Thyroid gland (tissue), 4 donors: Measurements from ENCODE around the gene ABCC1. TPM values are rescaled to one million over a fixed set of nuclear protein-coding genes. Genes with fewer than 3 reads are reported as not detected.

Experiments used
- DNase-seq, 2 donors: peaks; one replicate each; pipeline ENCODE4 v3.0.0-alpha.2; 2019
- H3K27ac ChIP-seq, 3 donors: fragments of 200-600 bp; sonication (generic); 1 replicate in 2 of 3; 2 replicates in 1 of 3; pipeline ENCODE4 v1.5.1; 2016 to 2019; ENCODE audit warnings: mild to moderate bottlenecking in 1 of 3, moderate library complexity in 1 of 3
- H3K27me3 ChIP-seq: fragments of 200-600 bp; sonication (generic); one replicate; pipeline ENCODE4 v1.5.1; 2019
- H3K36me3 ChIP-seq, 2 donors: fragments of 200-600 bp; sonication (generic); one replicate each; pipeline ENCODE4 v1.5.1; 2016 to 2019
- H3K4me1 ChIP-seq, 2 donors: fragments of 200-600 bp; sonication (generic); one replicate each; pipeline ENCODE4 v1.5.1; 2017 to 2019
- H3K4me3 ChIP-seq, 3 donors: fragments of 200-600 bp; sonication (generic); replicated peaks in 1 of 3; 1 replicate in 2 of 3; 2 replicates in 1 of 3; pipeline ENCODE4 v1.5.1; 2016; ENCODE audit warnings: mild to moderate bottlenecking in 1 of 3
- H3K9me3 ChIP-seq: fragments of 200-600 bp; sonication (generic); one replicate; pipeline ENCODE4 v1.5.1; 2017
- CTCF ChIP-seq, 6 experiments: fragments of 200-600 bp in 3 of 6; fragments of 450-650 bp in 3 of 6; sonication (generic) in 3 of 6; IDR thresholded peaks; one replicate each; pipeline ENCODE4 v1.5.1; 2016 to 2019; ENCODE audit warnings: antibody characterized with exemption in 6 of 6, mild to moderate bottlenecking in 2 of 6, inconsistent platforms in 1 of 6, moderate library complexity in 1 of 6
- POLR2A ChIP-seq, 2 donors: fragments of 450-650 bp; IDR thresholded peaks; one replicate each; pipeline ENCODE4 v1.6.1; 2017; ENCODE audit warnings: antibody characterized with exemption in 2 of 2, mild to moderate bottlenecking in 2 of 2, moderate library complexity in 1 of 2
- WGBS, 2 donors: methylation state at CpG; one replicate each; pipeline ENCODE4 v1.1.5; 2017; 5-methylcytosine and 5-hydroxymethylcytosine counted together
- intact Hi-C: fragments of 100-400 bp; cut with DNase I; formaldehyde crosslinking; loops from one replicate; pipeline ENCODE4 v1.15.1; 2023
- total RNA-seq, 4 donors: library from RNA; depleted of rRNA; stranded (reverse); fragments of >200 nt; gene quantifications; one replicate each; pipeline ENCODE4 v1.2.3, GENCODE V29; 2016

ABCC1 gene
- total RNA-seq, 4 donors from 2014 or later: 42.7 to 76.7 (median 70.1) TPM

GRCh38 chr16:16095646-16096045 is 146.2 kb downstream of the ABCC1 start:
- Histone ChIP-seq H3K36me3 (peaks cover 3 to 5% of the 10 kb centered on the region in 2 donors), H3K27me3 (no peaks in the 10 kb centered on the region), H3K4me3 (no peak overlapping the region), H3K4me1 (peaks cover 61 to 73% of the 10 kb centered on the region in 2 donors), H3K9me3 (no peaks in the 10 kb centered on the region), H3K27ac (peak overlapping the region; percentile 79 to 90 (median 88))
- intact Hi-C loops: no loop called here
- DNase-seq: peak in 1 of 2 donors; percentile 21
- TF ChIP-seq CTCF (IDR thresholded peaks at IDR 0.05): no peak
- no peak for TF ChIP-seq POLR2A (IDR thresholded peaks at IDR 0.05)
- 90 to 91% methylated on average over 8 of the region's 8 CpGs for WGBS, 2 donors

DNA sequence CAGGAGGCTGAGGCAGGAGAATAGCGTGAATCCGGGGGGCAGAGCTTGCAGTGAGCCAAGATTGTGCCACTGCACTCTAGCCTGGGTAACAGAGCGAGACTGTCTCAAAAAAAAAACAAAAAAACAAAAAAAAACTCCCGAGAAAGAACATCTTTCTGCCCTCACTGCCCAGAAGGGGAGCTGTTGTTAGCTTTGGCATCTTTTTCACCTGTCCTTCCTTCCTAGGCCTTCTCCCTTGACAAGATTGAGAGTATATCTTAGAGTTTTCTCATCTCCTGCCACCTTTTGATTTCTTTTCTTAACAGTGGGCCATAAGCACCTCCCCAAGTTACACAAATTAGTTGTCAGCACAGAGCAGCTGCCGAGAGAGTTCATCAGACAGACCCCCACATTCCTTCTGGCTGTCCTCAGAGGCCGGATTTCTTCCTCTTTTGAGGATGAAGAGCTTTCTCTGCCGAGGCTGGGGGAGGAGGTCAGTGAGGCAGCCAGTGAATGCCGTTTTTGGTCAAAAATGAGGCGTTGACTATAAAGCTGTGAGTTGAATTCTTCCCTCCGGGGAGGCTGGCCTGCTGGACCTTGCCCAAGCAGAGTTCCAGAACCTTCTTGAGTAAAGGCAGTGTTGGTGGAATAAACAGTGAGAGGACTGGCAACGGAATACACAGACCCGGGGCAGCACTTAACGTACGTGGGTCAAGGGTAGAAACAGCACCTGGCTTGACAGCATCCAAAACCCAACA is 146.9 kb downstream of the ABCC1 start:
- TF ChIP-seq POLR2A (IDR thresholded peaks at IDR 0.05) (no peak), CTCF (IDR thresholded peaks at IDR 0.05) (peak in 5 of 6 experiments; percentile 22 to 68 (median 45))
- DNase-seq: peak; percentile 76 to 85
- no peaks in the 10 kb centered on the region for H3K27me3 ChIP-seq
- no peak overlapping the region for H3K4me3 ChIP-seq
- 20 to 34% methylated on average over 14 of the region's 14 CpGs for WGBS, 2 donors
- intact Hi-C loops: no loop called here
- H3K4me1 ChIP-seq: peaks cover 61 to 73% of the 10 kb centered on the region in 2 donors
- H3K9me3 ChIP-seq: no peaks in the 10 kb centered on the region
- H3K27ac ChIP-seq: peak overlapping the region; percentile 79 to 90 (median 88)
- no peaks in the 10 kb centered on the region for H3K36me3 ChIP-seq

- peaks cover 61 to 73% of the 10 kb centered on the region in 2 donors for H3K4me1 ChIP-seq
- no peak for DNase-seq
- H3K27ac ChIP-seq: peak overlapping the region; percentile 79 to 90 (median 88)
- no peaks in the 10 kb centered on the region for H3K27me3 ChIP-seq
- no peak for TF ChIP-seq POLR2A (IDR thresholded peaks at IDR 0.05)
- no peak for TF ChIP-seq CTCF (IDR thresholded peaks at IDR 0.05)
- H3K4me3 ChIP-seq: no peak overlapping the region
- H3K9me3 ChIP-seq: no peaks in the 10 kb centered on the region
- intact Hi-C loops: no loop called here
- 28 to 33% methylated on average over 3 of the region's 3 CpGs for WGBS, 2 donors
- H3K36me3 ChIP-seq: no peaks in the 10 kb centered on the region
These were observed 147.4 kb downstream of the ABCC1 start for GRCh38 chr16:16096858-16097213.

DNA sequence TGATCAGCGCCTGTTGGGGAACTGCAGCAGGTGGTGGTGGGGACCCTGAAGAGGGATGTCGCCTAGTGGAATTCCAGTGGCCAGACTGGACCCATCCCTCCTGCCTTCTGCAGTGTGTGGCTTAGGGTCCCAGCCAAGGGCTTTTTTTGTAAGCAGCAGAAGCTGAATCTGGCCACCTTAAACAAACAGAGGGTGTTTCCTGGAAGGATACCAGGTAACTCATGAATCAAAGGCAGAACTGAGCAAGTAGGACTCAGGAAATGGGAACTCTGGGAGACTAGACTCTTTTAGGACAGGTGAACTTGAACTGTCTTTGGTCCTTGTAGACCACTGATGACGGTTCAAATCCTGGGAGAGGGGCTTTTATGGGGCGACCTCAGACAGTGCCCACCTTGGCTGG is 149.9 kb downstream of the ABCC1 start:
- no peak overlapping the region for H3K4me3 ChIP-seq
- WGBS, 2 donors: 59 to 66% methylated on average over 3 to 4 of the region's 4 CpGs
- DNase-seq: peak in 1 of 2 donors; percentile 45
- H3K27me3 ChIP-seq: no peaks in the 10 kb centered on the region
- H3K36me3 ChIP-seq: peaks cover 9 to 21% of the 10 kb centered on the region in 2 donors
- no peak for TF ChIP-seq POLR2A (IDR thresholded peaks at IDR 0.05)
- no peak for TF ChIP-seq CTCF (IDR thresholded peaks at IDR 0.05)
- intact Hi-C loops: no loop called here
- H3K27ac ChIP-seq: peak overlapping the region; percentile 62 to 90 (median 69)
- peaks cover 42 to 53% of the 10 kb centered on the region in 2 donors for H3K4me1 ChIP-seq
- H3K9me3 ChIP-seq: no peaks in the 10 kb centered on the region

GRCh38 chr16:16100631-16101030 is 151.2 kb downstream of the ABCC1 start:
- Histone ChIP-seq H3K4me3 (no peak overlapping the region), H3K27ac (peak overlapping the region in 1 of 3 donors; percentile 90), H3K4me1 (peaks cover 37 to 40% of the 10 kb centered on the region in 2 donors), H3K9me3 (no peaks in the 10 kb centered on the region), H3K36me3 (peaks cover 9 to 26% of the 10 kb centered on the region in 2 donors), H3K27me3 (no peaks in the 10 kb centered on the region)
- intact Hi-C loops: no loop called here
- TF ChIP-seq CTCF (IDR thresholded peaks at IDR 0.05): no peak
- TF ChIP-seq POLR2A (IDR thresholded peaks at IDR 0.05): no peak
- DNase-seq: no peak
- WGBS, 2 donors: 73 to 81% methylated on average over 8 of the region's 8 CpGs
